ENCODE measurements around the gene OR10V1. TPM values are rescaled to one million over a fixed set of nuclear protein-coding genes. Genes with fewer than 3 reads are reported as not detected.

Gene OR10V1
- total and polyA plus RNA-seq, 9 of the 15 experiments (the other 6 are each of a cell fraction or from before 2014, with no cell fraction given) = not detected

GRCh38 chr11:59668188-59668949 is 45.3 kb downstream of the OR10V1 start (continued):
- no peak for TF ChIP-seq SMARCC2 (IDR thresholded peaks at IDR 0.05; ENCODE audit: low read depth)
- no peak for TF ChIP-seq HSF4 (CRISPR knock-in tag; IDR thresholded peaks at IDR 0.05; ENCODE audit: borderline replicate concordance)
- TF ChIP-seq, protein P1, sequence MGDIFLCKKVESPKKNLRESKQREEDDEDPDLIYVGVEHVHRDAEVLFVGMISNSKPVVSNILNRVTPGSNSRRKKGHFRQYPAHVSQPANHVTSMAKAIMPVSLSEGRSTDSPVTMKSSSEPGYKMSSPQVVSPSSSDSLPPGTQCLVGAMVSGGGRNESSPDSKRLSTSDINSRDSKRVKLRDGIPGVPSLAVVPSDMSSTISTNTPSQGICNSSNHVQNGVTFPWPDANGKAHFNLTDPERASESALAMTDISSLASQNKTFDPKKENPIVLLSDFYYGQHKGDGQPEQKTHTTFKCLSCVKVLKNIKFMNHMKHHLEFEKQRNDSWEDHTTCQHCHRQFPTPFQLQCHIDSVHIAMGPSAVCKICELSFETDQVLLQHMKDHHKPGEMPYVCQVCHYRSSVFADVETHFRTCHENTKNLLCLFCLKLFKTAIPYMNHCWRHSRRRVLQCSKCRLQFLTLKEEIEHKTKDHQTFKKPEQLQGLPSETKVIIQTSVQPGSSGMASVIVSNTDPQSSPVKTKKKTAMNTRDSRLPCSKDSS (IDR thresholded peaks at IDR 0.05; ENCODE audit: low read depth, partially characterized antibody) = no peak
- TF ChIP-seq ZNF24 (IDR thresholded peaks at IDR 0.05) = no peak
- no peak for TF ChIP-seq POLR2G (IDR thresholded peaks at IDR 0.05; ENCODE audit: low read depth, low read length)
- TF ChIP-seq, protein P2, sequence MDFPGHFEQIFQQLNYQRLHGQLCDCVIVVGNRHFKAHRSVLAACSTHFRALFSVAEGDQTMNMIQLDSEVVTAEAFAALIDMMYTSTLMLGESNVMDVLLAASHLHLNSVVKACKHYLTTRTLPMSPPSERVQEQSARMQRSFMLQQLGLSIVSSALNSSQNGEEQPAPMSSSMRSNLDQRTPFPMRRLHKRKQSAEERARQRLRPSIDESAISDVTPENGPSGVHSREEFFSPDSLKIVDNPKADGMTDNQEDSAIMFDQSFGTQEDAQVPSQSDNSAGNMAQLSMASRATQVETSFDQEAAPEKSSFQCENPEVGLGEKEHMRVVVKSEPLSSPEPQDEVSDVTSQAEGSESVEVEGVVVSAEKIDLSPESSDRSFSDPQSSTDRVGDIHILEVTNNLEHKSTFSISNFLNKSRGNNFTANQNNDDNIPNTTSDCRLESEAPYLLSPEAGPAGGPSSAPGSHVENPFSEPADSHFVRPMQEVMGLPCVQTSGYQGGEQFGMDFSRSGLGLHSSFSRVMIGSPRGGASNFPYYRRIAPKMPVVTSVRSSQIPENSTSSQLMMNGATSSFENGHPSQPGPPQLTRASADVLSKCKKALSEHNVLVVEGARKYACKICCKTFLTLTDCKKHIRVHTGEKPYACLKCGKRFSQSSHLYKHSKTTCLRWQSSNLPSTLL (IDR thresholded peaks at IDR 0.05) = no peak
- TF ChIP-seq GABPB2 (CRISPR knock-in tag; conservative IDR thresholded peaks at IDR 0.05) = no peak
- no peak for TF ChIP-seq HEY1 (CRISPR knock-in tag; IDR thresholded peaks at IDR 0.05; ENCODE audit: borderline replicate concordance)
- no peak for TF ChIP-seq ZNF644 (tag; IDR thresholded peaks at IDR 0.05; ENCODE audit: low read depth)
- no peak for TF ChIP-seq ZNF717 (CRISPR knock-in tag; IDR thresholded peaks at IDR 0.05)
- no peak for TF ChIP-seq MCM3 (IDR thresholded peaks at IDR 0.05)
- no peak for TF ChIP-seq ZKSCAN1 (IDR thresholded peaks at IDR 0.05; ENCODE audit: low read depth, low read length)
- no peak for TF ChIP-seq JUN (IDR thresholded peaks at IDR 0.05; ENCODE audit: borderline replicate concordance, low read depth, low read length)
- no peak for TF ChIP-seq JUN (CRISPR knock-in tag; IDR thresholded peaks at IDR 0.05; ENCODE audit: borderline replicate concordance)
- TF ChIP-seq, protein P3, sequence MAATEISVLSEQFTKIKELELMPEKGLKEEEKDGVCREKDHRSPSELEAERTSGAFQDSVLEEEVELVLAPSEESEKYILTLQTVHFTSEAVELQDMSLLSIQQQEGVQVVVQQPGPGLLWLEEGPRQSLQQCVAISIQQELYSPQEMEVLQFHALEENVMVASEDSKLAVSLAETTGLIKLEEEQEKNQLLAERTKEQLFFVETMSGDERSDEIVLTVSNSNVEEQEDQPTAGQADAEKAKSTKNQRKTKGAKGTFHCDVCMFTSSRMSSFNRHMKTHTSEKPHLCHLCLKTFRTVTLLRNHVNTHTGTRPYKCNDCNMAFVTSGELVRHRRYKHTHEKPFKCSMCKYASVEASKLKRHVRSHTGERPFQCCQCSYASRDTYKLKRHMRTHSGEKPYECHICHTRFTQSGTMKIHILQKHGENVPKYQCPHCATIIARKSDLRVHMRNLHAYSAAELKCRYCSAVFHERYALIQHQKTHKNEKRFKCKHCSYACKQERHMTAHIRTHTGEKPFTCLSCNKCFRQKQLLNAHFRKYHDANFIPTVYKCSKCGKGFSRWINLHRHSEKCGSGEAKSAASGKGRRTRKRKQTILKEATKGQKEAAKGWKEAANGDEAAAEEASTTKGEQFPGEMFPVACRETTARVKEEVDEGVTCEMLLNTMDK (IDR thresholded peaks at IDR 0.05; ENCODE audit: borderline replicate concordance, insufficient read depth, low read depth, low read length, poor library complexity, severe bottlenecking) = peak; percentile 9
- peak; percentile 19 for TF ChIP-seq PHF20 (IDR thresholded peaks at IDR 0.05; ENCODE audit: partially characterized antibody)
- no peak for TF ChIP-seq ZNF561 (CRISPR knock-in tag; conservative IDR thresholded peaks at IDR 0.05)
- no peak for TF ChIP-seq RCOR1 (IDR thresholded peaks at IDR 0.05; ENCODE audit: borderline replicate concordance in 1 of 2, low read depth in 2 of 2, low read length in 2 of 2)
- TF ChIP-seq ZNF165 (CRISPR knock-in tag; IDR thresholded peaks at IDR 0.05; ENCODE audit: borderline replicate concordance) = no peak
- TF ChIP-seq, protein P4, sequence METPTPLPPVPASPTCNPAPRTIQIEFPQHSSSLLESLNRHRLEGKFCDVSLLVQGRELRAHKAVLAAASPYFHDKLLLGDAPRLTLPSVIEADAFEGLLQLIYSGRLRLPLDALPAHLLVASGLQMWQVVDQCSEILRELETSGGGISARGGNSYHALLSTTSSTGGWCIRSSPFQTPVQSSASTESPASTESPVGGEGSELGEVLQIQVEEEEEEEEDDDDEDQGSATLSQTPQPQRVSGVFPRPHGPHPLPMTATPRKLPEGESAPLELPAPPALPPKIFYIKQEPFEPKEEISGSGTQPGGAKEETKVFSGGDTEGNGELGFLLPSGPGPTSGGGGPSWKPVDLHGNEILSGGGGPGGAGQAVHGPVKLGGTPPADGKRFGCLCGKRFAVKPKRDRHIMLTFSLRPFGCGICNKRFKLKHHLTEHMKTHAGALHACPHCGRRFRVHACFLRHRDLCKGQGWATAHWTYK (CRISPR knock-in tag; IDR thresholded peaks at IDR 0.05) = no peak
- no peak for TF ChIP-seq E2F3 (CRISPR knock-in tag; IDR thresholded peaks at IDR 0.05)
- TF ChIP-seq GABPB1 (CRISPR knock-in tag; IDR thresholded peaks at IDR 0.05) = peak; percentile 72
- TF ChIP-seq SMAD1 (IDR thresholded peaks at IDR 0.05; ENCODE audit: low read depth, low read length, partially characterized antibody) = no peak
